GM10248 (cell line): ENCODE results near the gene TSPAN7.

Experiments
- CTCF ChIA-PET: fragments of 300-600 bp; sonication (Branson Sonifier 250); formaldehyde crosslinking; extraction: SDS; loops from one replicate; lab custom pipeline; 2021; ENCODE audit warnings: antibody characterized with exemption; lab: Yijun Ruan, JAX
- POLR2A ChIA-PET: fragments of 350-650 bp; sonication (Branson Sonifier 250); formaldehyde crosslinking; extraction: SDS; loops from one replicate; lab custom pipeline; 2020; ENCODE audit warnings: antibody characterized with exemption; lab: Yijun Ruan, JAX
- DNase-seq: peaks from one replicate; pipeline ENCODE4 v3.0.0; 2012; ENCODE audit errors: extremely low spot score
- TF ChIP-seq, protein P1 (sequence below): IDR thresholded peaks from 2 replicates; pipeline ENCODE4 v1.5.1; 2012; ENCODE audit warnings: mild to moderate bottlenecking, low read depth; ENCODE audit errors: extremely low read depth, missing control alignments, control extremely low read depth

TSPAN7 gene

DNA sequence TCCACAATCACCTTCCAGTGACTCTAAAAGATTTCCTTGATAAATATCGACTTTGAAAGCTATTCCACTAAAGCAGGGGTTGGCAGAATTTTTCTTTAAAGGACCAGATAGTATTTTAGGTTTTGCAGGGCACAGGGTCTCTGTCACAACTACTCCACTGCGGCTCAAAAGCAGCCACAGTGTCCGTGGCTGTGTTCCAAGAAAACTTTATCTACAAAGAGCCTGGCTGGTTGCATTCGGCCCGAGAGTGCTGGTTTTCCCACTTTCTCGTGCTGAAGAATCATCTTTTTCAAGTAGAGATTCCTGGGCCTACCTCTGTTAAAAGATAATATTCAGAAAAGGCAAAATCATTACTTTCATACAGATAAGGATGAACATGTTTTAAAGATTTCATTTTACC is 55.6 kb downstream of the TSPAN7 start:
- TF ChIP-seq, protein P1, sequence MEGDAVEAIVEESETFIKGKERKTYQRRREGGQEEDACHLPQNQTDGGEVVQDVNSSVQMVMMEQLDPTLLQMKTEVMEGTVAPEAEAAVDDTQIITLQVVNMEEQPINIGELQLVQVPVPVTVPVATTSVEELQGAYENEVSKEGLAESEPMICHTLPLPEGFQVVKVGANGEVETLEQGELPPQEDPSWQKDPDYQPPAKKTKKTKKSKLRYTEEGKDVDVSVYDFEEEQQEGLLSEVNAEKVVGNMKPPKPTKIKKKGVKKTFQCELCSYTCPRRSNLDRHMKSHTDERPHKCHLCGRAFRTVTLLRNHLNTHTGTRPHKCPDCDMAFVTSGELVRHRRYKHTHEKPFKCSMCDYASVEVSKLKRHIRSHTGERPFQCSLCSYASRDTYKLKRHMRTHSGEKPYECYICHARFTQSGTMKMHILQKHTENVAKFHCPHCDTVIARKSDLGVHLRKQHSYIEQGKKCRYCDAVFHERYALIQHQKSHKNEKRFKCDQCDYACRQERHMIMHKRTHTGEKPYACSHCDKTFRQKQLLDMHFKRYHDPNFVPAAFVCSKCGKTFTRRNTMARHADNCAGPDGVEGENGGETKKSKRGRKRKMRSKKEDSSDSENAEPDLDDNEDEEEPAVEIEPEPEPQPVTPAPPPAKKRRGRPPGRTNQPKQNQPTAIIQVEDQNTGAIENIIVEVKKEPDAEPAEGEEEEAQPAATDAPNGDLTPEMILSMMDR, result no peak
- POLR2A ChIA-PET, result no interaction called here
- DNase-seq, result no peak
- CTCF ChIA-PET, result no interaction called here

DNA sequence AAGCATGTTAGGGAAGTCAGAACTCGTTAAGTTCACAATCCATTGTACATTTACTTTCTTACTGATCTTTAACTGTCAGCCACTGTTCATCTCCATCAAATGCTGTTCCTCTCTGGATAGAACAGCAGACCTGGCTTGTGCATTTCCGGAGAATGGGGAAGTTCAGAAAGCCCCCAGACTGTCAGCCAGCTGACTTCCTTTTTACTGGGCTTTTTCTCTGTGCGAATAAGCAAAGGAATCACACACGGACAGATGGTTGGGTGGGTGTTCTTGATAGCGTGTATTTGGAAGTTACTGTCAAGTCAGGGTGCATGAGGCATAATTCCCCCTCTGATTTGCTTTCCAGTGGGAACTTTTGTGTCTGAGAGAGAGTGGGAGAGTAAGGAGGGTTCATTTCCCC is 56.8 kb downstream of the TSPAN7 start:
- ChIA-PET POLR2A (no interaction called here), CTCF (no interaction called here)
- no peak for DNase-seq
- TF ChIP-seq, protein P1, result no peak

DNA sequence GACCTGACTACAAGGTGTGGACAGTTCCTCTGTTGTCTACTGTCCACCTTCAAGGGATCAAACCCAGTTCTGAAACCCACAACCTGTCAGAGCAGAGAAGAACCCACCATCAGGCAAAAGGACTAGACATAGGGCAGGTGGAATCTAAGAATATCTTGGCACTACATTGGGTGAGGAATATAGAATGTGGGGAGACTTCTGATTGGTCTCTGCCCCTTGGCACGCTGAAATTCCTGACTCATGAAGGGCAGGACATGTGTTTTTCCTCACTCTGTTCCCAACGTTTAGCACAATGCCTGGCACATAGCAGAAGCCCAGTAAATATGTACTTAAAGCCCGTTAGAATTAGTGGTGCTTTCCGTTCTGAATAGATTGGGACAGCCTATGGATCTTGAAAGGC is 59.3 kb downstream of the TSPAN7 start:
- TF ChIP-seq, protein P1, result no peak
- POLR2A ChIA-PET, result no interaction called here
- CTCF ChIA-PET, result no interaction called here
- DNase-seq, result no peak

DNA sequence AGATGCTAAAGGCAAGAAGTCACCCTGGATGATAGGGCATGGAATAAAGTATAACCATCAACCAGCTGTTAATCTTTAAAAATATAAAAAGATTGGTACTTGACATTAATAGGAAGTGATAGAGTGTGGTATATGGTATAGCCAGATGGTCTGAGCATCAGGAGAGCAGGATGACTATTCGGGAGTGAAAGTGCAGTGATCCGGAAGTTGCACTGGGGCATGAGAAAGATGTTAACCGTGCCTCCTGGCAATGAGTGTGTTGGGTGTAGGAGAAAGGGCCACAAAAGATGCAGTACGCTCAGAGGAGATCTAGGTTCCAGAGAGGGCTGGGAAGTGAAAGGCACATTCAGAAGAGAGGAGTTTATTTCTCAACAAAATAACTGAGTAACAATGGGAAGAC is 65.0 kb downstream of the TSPAN7 start:
- no peak for DNase-seq
- TF ChIP-seq, protein P1, result no peak
- ChIA-PET POLR2A (no interaction called here), CTCF (no interaction called here)

DNA sequence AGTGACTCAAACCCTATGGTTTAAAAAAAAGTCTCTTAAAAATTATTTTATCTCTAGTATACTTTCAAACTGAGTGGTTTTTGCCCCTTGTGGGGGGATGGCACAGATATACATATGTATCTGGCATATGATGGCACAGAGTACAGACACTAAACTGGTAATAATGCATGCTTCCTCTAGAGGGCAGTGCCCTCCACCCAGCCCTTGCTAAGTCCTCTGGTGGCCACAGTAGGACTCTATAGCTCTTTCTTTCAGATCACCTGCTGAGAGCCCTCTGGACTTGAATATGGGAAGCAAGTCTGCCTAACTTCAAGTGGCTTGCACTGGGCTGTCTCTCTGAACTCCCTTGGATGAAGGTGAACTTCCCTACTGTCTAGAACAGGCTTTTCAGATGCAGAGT is 66.3 kb downstream of the TSPAN7 start:
- TF ChIP-seq, protein P1, result peak; percentile 53
- ChIA-PET CTCF (interaction anchor here (0.6 to 1.7 kb wide), 8 partner anchors 17 to 613 kb away, joined by 3 to 5 read pairs (median 4); no protein-coding TSS in a partner anchor), POLR2A (no interaction called here)
- DNase-seq, result peak; percentile 13

DNA sequence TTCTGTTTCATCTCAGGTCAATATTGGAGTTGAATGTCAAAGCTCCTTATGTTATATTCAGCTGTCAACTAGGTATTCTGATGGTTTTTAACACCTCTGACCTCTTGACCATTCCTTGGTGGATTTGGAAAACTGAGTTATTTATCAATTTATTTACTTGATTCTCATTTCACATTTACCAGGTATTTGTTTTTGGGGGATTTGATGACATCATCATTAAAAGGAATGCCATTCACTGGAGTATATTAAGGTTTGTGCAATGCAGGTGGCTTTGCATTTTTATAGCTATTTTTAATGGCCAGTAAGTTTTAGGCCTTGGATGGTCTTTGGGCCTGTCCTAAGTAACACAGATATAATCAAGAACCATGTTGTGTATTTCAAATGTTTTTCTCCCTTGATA is 67.2 kb downstream of the TSPAN7 start:
- TF ChIP-seq, protein P1, result no peak
- POLR2A ChIA-PET, result no interaction called here
- CTCF ChIA-PET, result interaction anchor here (0.8 to 1.7 kb wide), 5 partner anchors 24 to 612 kb away, joined by 3 to 5 read pairs (median 4); no protein-coding TSS in a partner anchor
- no peak for DNase-seq

DNA sequence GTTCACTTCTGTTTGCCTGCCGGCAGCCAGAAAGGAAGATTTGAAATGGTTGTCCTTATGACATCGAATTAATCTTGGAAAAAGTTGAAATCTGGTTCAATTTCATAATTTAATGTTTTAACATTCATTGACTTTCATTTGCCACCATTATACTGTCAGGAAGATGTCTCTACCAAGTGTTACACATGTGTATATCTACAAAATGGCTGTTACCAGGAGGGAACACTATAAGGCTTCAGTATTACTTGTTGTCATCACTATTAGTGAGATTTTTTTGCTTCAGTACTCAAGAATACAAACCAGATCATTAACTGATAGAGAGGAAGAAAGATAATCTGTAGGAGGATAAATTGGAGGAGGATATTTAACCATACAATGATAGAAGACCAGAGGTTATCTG is 71.2 kb downstream of the TSPAN7 start:
- CTCF ChIA-PET, result interaction anchor here (1.3 kb wide), 1 partner anchor 10 kb away, joined by 3 read pairs; no protein-coding TSS in a partner anchor
- TF ChIP-seq, protein P1, result no peak
- POLR2A ChIA-PET, result no interaction called here
- DNase-seq, result no peak
